OCI-LY7 (cell line): Measurements from ENCODE around the gene LYRM1. TPM values are rescaled to one million over a fixed set of nuclear protein-coding genes. Genes with fewer than 3 reads are reported as not detected.
"Not testable (repeated sequence)": the region's sequence is repeated elsewhere in the genome, so short reads cannot be mapped to it uniquely, and the experiment has no call there.

Source experiments
- BruUV-seq: library from RNA; stranded (reverse); fragments of 400-500 nt; replicated peaks from 2 replicates; lab custom pipeline; 2021; lab: Mats Ljungman, UMichigan
- CTCF ChIA-PET: fragments of 300-600 bp; sonication (Branson Sonifier 250); formaldehyde crosslinking; loops from one replicate; lab custom pipeline; 2022; ENCODE audit warnings: antibody characterized with exemption; ENCODE audit not compliant: unreplicated experiment; lab: Charles Lee
- POLR2A ChIA-PET: fragments of 300-600 bp; sonication (Branson Sonifier 250); formaldehyde crosslinking; loops from one replicate; lab custom pipeline; 2022; ENCODE audit warnings: antibody characterized with exemption; lab: Charles Lee
- DNase-seq: peaks from one replicate; pipeline ENCODE4 v3.0.0-alpha.2; 2015; ENCODE audit warnings: low spot score
- H2AFZ ChIP-seq: fragments of 200-600 bp; sonication (generic), shearing (Covaris generic); 2 replicates; pipeline ENCODE4 v1.6.1; 2014; ENCODE audit warnings: mild to moderate bottlenecking, antibody characterized with exemption, low read length, moderate library complexity
- H3K27ac ChIP-seq: fragments of 200-600 bp; sonication (generic); 2 replicates; pipeline ENCODE4 v1.5.1; 2014; ENCODE audit warnings: mixed run types, low read depth, mild to moderate bottlenecking, moderate library complexity, low read length, inconsistent platforms; ENCODE audit not compliant: poor library complexity, severe bottlenecking
- H3K36me3 ChIP-seq: fragments of 200-600 bp; sonication (generic); 2 replicates; pipeline ENCODE4 v1.6.1; 2014; ENCODE audit warnings: mild to moderate bottlenecking, antibody characterized with exemption, low read length, moderate library complexity, mixed read lengths; ENCODE audit not compliant: insufficient read depth
- H3K4me1 ChIP-seq: fragments of 200-600 bp; sonication (generic); 2 replicates; pipeline ENCODE4 v1.5.1; 2014; ENCODE audit warnings: mild to moderate bottlenecking, low read length; ENCODE audit not compliant: insufficient read depth, poor library complexity, severe bottlenecking
- H3K4me2 ChIP-seq: fragments of 200-600 bp; sonication (generic); 2 replicates; pipeline ENCODE4 v1.6.1; 2014; ENCODE audit warnings: mild to moderate bottlenecking, low read length
- H3K4me3 ChIP-seq: fragments of 200-600 bp; sonication (generic); 2 replicates; pipeline ENCODE4 v1.5.1; 2014; ENCODE audit warnings: mild to moderate bottlenecking, low read depth, low read length; ENCODE audit not compliant: poor library complexity, severe bottlenecking
- H3K79me2 ChIP-seq: fragments of 200-600 bp; sonication (generic); 2 replicates; pipeline ENCODE4 v1.6.1; 2016; ENCODE audit warnings: low read depth, mild to moderate bottlenecking, low read length, moderate library complexity, mixed read lengths; ENCODE audit not compliant: insufficient read depth
- H3K9me2 ChIP-seq: fragments of 200-600 bp; sonication (generic); 2 replicates; pipeline ENCODE4 v1.6.1; 2016; ENCODE audit warnings: mild to moderate bottlenecking, low read length, mixed read lengths; ENCODE audit not compliant: insufficient read depth
- H3K9me3 ChIP-seq: fragments of 200-600 bp; sonication (generic); 2 replicates; pipeline ENCODE4 v1.6.1; 2014; ENCODE audit warnings: mild to moderate bottlenecking, mixed run types, low read length, mixed read lengths
- H4K20me1 ChIP-seq: fragments of 200-600 bp; sonication (generic); 2 replicates; pipeline ENCODE4 v1.6.1; 2014; ENCODE audit warnings: mild to moderate bottlenecking, antibody characterized with exemption, low read length, moderate library complexity, mixed read lengths; ENCODE audit not compliant: insufficient read depth
- EZH2phosphoT487 ChIP-seq: fragments of 200-600 bp; sonication (generic); IDR thresholded peaks from 2 replicates; pipeline ENCODE4 v1.6.1; 2018; ENCODE audit warnings: low read depth, borderline replicate concordance, mild to moderate bottlenecking, mixed run types, antibody characterized with exemption, low read length, moderate library complexity, mixed read lengths
- intact Hi-C: fragments of 100-400 bp; cut with micrococcal nuclease; formaldehyde crosslinking; loops from one replicate; pipeline ENCODE4 v1.10.0; 2022; ENCODE audit not compliant: unreplicated experiment
- total RNA-seq, 2 experiments: library from RNA; depleted of rRNA in 1 of 2; stranded (reverse); fragments of >200 nt in 1 of 2; shearing (Covaris generic) in 1 of 2; gene quantifications; 2 replicates each; pipeline ENCODE4 v1.2.3, GENCODE V29; 2014 to 2022
- TF ChIP-seq, protein P1 (sequence below): fragments of 200-600 bp; sonication (generic); conservative IDR thresholded peaks from 2 replicates; pipeline ENCODE4 v1.5.1; 2014; ENCODE audit warnings: mild to moderate bottlenecking, antibody characterized with exemption, low read length, moderate library complexity, mixed read lengths

LYRM1 gene
- total RNA-seq, 2 experiments from 2014 or later: 23.3 to 24.0 TPM

DNA sequence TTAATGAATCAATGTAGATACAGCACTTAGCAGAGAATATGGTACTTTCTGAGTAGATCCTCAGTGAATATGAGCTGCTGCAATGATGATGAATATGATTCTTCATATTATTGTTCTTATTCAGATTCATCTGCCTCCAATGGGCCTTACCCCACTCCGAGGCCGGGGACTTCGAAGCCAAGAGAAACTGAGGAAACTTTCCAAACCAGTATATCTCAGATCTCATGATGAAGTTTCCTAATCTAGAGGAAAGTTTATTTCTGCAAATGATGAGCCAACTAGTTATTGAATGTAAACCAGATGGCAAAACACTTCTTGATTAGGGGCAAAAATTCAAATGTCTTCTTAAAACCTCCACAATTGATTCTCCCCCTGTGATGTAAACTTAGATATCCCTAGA is 23.3 kb downstream of the LYRM1 start:
- no peaks in the 10 kb centered on the region for H3K79me2 ChIP-seq
- no peaks in the 10 kb centered on the region for H3K4me1 ChIP-seq
- H3K9me3 ChIP-seq: no peaks in the 10 kb centered on the region
- no peaks in the 10 kb centered on the region for H3K9me2 ChIP-seq
- no peak overlapping the region for H2AFZ ChIP-seq
- POLR2A ChIA-PET: no interaction called here
- TF ChIP-seq EZH2phosphoT487: no peak
- TF ChIP-seq, protein P1, sequence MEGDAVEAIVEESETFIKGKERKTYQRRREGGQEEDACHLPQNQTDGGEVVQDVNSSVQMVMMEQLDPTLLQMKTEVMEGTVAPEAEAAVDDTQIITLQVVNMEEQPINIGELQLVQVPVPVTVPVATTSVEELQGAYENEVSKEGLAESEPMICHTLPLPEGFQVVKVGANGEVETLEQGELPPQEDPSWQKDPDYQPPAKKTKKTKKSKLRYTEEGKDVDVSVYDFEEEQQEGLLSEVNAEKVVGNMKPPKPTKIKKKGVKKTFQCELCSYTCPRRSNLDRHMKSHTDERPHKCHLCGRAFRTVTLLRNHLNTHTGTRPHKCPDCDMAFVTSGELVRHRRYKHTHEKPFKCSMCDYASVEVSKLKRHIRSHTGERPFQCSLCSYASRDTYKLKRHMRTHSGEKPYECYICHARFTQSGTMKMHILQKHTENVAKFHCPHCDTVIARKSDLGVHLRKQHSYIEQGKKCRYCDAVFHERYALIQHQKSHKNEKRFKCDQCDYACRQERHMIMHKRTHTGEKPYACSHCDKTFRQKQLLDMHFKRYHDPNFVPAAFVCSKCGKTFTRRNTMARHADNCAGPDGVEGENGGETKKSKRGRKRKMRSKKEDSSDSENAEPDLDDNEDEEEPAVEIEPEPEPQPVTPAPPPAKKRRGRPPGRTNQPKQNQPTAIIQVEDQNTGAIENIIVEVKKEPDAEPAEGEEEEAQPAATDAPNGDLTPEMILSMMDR: no peak
- H3K36me3 ChIP-seq: no peaks in the 10 kb centered on the region
- intact Hi-C loops: no loop called here
- no peaks in the 10 kb centered on the region for H4K20me1 ChIP-seq
- BruUV-seq: no TSS peak
- H3K27ac ChIP-seq: no peak overlapping the region
- CTCF ChIA-PET: no interaction called here
- DNase-seq: no peak
- H3K4me2 ChIP-seq: no peak overlapping the region
- no peak overlapping the region for H3K4me3 ChIP-seq

DNA sequence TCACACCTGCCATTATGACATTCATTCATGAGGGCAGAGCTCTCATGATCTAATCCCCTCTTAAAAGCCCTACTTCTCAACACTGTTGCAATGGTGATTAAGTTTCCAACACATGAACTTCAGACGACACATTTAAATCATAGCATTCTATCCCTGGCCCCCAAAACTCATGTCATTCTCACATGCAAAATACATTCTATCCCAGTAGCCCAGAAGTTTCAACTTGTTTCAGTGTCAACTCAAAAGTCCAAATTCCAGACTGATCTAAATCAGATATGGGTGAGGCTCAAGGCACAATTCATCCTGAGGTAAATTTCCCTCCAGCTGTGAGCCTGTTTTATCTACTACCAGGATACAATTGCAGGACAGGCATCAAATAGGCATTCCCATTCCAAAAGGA is 25.2 kb downstream of the LYRM1 start:
- POLR2A ChIA-PET: interaction anchor here (0.7 kb wide), 1 partner anchor 172 kb away, joined by 3 read pairs; no protein-coding TSS in a partner anchor
- H4K20me1 ChIP-seq: no peaks in the 10 kb centered on the region
- no TSS peak for BruUV-seq
- H2AFZ ChIP-seq: no peak overlapping the region
- H3K4me1 ChIP-seq: no peaks in the 10 kb centered on the region
- no peaks in the 10 kb centered on the region for H3K9me3 ChIP-seq
- CTCF ChIA-PET: no interaction called here
- no peaks in the 10 kb centered on the region for H3K9me2 ChIP-seq
- DNase-seq: no peak
- no peaks in the 10 kb centered on the region for H3K36me3 ChIP-seq
- no peak overlapping the region for H3K4me3 ChIP-seq
- H3K4me2 ChIP-seq: no peak overlapping the region
- TF ChIP-seq, protein P1: no peak
- no peak for TF ChIP-seq EZH2phosphoT487
- no peaks in the 10 kb centered on the region for H3K79me2 ChIP-seq
- intact Hi-C loops: no loop called here
- H3K27ac ChIP-seq: no peak overlapping the region

- Histone ChIP-seq H3K36me3 (no peaks in the 10 kb centered on the region), H3K4me2 (no peak overlapping the region), H3K79me2 (no peaks in the 10 kb centered on the region), H3K4me1 (no peaks in the 10 kb centered on the region), H3K4me3 (no peak overlapping the region), H3K27ac (no peak overlapping the region), H4K20me1 (no peaks in the 10 kb centered on the region), H3K9me3 (no peaks in the 10 kb centered on the region), H3K9me2 (no peaks in the 10 kb centered on the region), H2AFZ (no peak overlapping the region)
- intact Hi-C loops: no loop called here
- BruUV-seq: no TSS peak
- DNase-seq: no peak
- POLR2A ChIA-PET: no interaction called here
- CTCF ChIA-PET: no interaction called here
- TF ChIP-seq, protein P1: no peak
- no peak for TF ChIP-seq EZH2phosphoT487
Observed at GRCh38 chr16:20928774-20929411, 28.3 kb downstream of the LYRM1 start.

DNA sequence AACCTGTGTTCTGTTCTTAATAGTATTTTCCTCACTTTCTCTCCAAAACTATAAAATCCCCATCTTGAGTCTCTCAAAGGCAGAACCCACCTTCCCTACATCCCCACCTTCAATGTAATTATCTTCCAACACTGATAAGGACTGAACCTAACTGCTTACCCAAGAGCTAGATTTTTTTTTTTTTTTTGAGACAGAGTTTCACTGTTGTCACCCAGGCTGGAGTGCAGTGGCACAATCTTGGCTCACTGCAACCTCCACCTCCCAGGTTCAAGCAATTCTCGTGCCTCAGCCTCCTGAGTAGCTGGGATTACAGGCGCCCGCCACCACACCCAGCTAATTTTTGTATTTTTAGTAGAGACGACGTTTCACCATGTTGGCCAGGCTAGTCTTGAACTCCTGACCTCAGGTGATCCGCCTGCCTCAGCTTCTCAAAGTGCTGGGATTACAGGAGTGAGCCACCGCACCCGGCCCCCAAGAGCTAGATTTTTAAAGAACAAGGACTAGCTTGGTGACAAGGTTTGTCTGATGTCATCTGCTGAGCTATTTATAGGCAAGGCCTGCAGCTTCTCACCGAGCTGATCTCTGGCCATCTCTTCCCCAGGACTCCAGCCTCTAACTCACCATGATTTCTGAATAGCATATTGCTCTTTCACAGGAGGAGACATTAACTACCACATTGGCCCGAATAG is 29.2 kb downstream of the LYRM1 start:
- H2AFZ ChIP-seq, H3K79me2 ChIP-seq, H3K27ac ChIP-seq, H3K4me1 ChIP-seq, H3K36me3 ChIP-seq, H3K9me2 ChIP-seq, DNase-seq, H4K20me1 ChIP-seq, H3K9me3 ChIP-seq, BruUV-seq, CTCF ChIA-PET, intact Hi-C loops, H3K4me2 ChIP-seq, H3K4me3 ChIP-seq: not testable (repeated sequence)
- POLR2A ChIA-PET: interaction anchor here (0.6 to 1.2 kb wide), 2 partner anchors 21 to 206 kb away, joined by 3 read pairs; no protein-coding TSS in a partner anchor
